ENCODE data around the gene UBN1. TPM values are rescaled to one million over a fixed set of nuclear protein-coding genes. Genes with fewer than 3 reads are reported as not detected.

Gene UBN1
- total and polyA plus RNA-seq, 8 donors: 31.3 to 41.1 (median 36.4) TPM

GRCh38 chr16:4799171-4799855 is 48.0 kb upstream of the UBN1 start:
- no peaks in the 10 kb centered on the region for H3K9me3 ChIP-seq
- H3K4me3 ChIP-seq: no peak overlapping the region
- H3K4me1 ChIP-seq: peaks cover 20 to 39% of the 10 kb centered on the region in 2 donors
- H3K27me3 ChIP-seq: no peaks in the 10 kb centered on the region
- H3K36me3 ChIP-seq: peaks cover 0 to 46% of the 10 kb centered on the region in 2 donors
- DNase-seq (no peak), ATAC-seq (no peak)
- TF ChIP-seq CTCF (IDR thresholded peaks at IDR 0.05): no peak
- H3K27ac ChIP-seq: no peak overlapping the region
- intact Hi-C loops (cut with DNase I): no loop called here

GRCh38 chr16:4800290-4801041 is 46.8 kb upstream of the UBN1 start:
- Histone ChIP-seq H3K27me3 (no peaks in the 10 kb centered on the region), H3K4me1 (peaks cover 20 to 42% of the 10 kb centered on the region in 2 donors), H3K4me3 (peak overlapping the region in 1 of 2 donors; percentile 88), H3K9me3 (no peaks in the 10 kb centered on the region), H3K27ac (peak overlapping the region in 1 of 2 donors; percentile 94), H3K36me3 (peaks cover 0 to 57% of the 10 kb centered on the region in 2 donors)
- ATAC-seq (peak; percentile 9), DNase-seq (peak in 2 of 4 donors; percentile 63 to 87)
- intact Hi-C loops (cut with DNase I): no loop called here
- no peak for TF ChIP-seq CTCF (IDR thresholded peaks at IDR 0.05)

GRCh38 chr16:4801051-4801961 is 46.0 kb upstream of the UBN1 start:
- ATAC-seq (no peak), DNase-seq (no peak)
- Histone ChIP-seq H3K4me3 (peak overlapping the region; percentile 87 to 88), H3K4me1 (peaks cover 20 to 42% of the 10 kb centered on the region in 2 donors), H3K9me3 (no peaks in the 10 kb centered on the region), H3K27ac (peak overlapping the region; percentile 45 to 94), H3K27me3 (no peaks in the 10 kb centered on the region), H3K36me3 (peaks cover 0 to 57% of the 10 kb centered on the region in 2 donors)
- intact Hi-C loops (cut with DNase I): no loop called here
- no peak for TF ChIP-seq CTCF (IDR thresholded peaks at IDR 0.05)

GRCh38 chr16:4801962-4802658 is 45.2 kb upstream of the UBN1 start, which contains the start of gene ROGDI:
ROGDI (minus strand) TSS chr16:4802633; CDS start chr16:4802571, 62 bp downstream.
- Histone ChIP-seq H3K4me3 (peak within 1 kb of the TSS; percentile 87 to 88), H3K9me3 (no peaks in the 10 kb centered on the region), H3K4me1 (peaks cover 20 to 42% of the 10 kb centered on the region in 2 donors), H3K27me3 (no peaks in the 10 kb centered on the region), H3K36me3 (peaks cover 0 to 60% of the 10 kb centered on the region in 2 donors), H3K27ac (peak within 1 kb of the TSS; percentile 81 to 94)
- TF ChIP-seq CTCF (IDR thresholded peaks at IDR 0.05): no peak
- ATAC-seq (peak; percentile 81), DNase-seq (peak in 3 of 4 donors; percentile 77 to 96 (median 90))
- intact Hi-C loops (cut with DNase I): no loop called here

All from left lung (tissue), 10 donors.